HG03045 (cell line): Measurements from ENCODE around the gene TES.

Experiments used
- ATAC-seq: cut with Tn5 transposase; IDR thresholded peaks from one replicate; pipeline ENCODE4 v1.9.1; 2021; ENCODE audit warnings: mild to moderate bottlenecking, moderate library complexity; ENCODE audit not compliant: unreplicated experiment

Gene TES

GRCh38 chr7:116219288-116219687, 8.9 kb downstream of the TES start:
- ATAC-seq = no peak

GRCh38 chr7:116219834-116220233, 9.5 kb downstream of the TES start:
- no peak for ATAC-seq

GRCh38 chr7:116222501-116222900, 12.2 kb downstream of the TES start:
- ATAC-seq = no peak

GRCh38 chr7:116223588-116223987, 13.2 kb downstream of the TES start:
- ATAC-seq = no peak

- ATAC-seq = peak; percentile 49
Measured at GRCh38 chr7:116224492-116225098, 14.3 kb downstream of the TES start.

GRCh38 chr7:116225860-116226259, 15.5 kb downstream of the TES start:
- no peak for ATAC-seq

- no peak for ATAC-seq
Measured at GRCh38 chr7:116226664-116227063, 16.3 kb downstream of the TES start.

- ATAC-seq = no peak
Measured at GRCh38 chr7:116227678-116228239, 17.4 kb downstream of the TES start.

- no peak for ATAC-seq
Measured at GRCh38 chr7:116228241-116228640, 17.9 kb downstream of the TES start.

- peak; percentile 55 for ATAC-seq
Measured at GRCh38 chr7:116229366-116229765, 19.0 kb downstream of the TES start.

- ATAC-seq = no peak
Measured at GRCh38 chr7:116230191-116231005, 20.1 kb downstream of the TES start.

GRCh38 chr7:116231543-116231942, 21.2 kb downstream of the TES start:
- ATAC-seq = no peak

GRCh38 chr7:116231949-116232348, 21.6 kb downstream of the TES start:
- ATAC-seq = no peak

GRCh38 chr7:116232350-116232749, 22.0 kb downstream of the TES start:
- no peak for ATAC-seq

GRCh38 chr7:116232920-116233319, 22.6 kb downstream of the TES start:
- no peak for ATAC-seq

- no peak for ATAC-seq
Measured at GRCh38 chr7:116234517-116235200, 24.3 kb downstream of the TES start.

- ATAC-seq = no peak
Measured at GRCh38 chr7:116235380-116235779, 25.0 kb downstream of the TES start.

- peak; percentile 47 for ATAC-seq
Measured at GRCh38 chr7:116236020-116236630, 25.8 kb downstream of the TES start.

- ATAC-seq = no peak
Measured at GRCh38 chr7:116239020-116239419, 28.7 kb downstream of the TES start.

GRCh38 chr7:116239434-116239833, 29.1 kb downstream of the TES start:
- ATAC-seq = no peak

- ATAC-seq = no peak
Measured at GRCh38 chr7:116240024-116240668, 29.8 kb downstream of the TES start.
